Parathyroid adenoma (tissue), 2 donors: ENCODE data around the gene EMILIN1.

ENCODE experiments used
- H2AFZ ChIP-seq: fragments of 300-600 bp; sonication (generic); one replicate; pipeline ENCODE4 v1.7.0; 2017; ENCODE audit warnings: antibody characterized with exemption, mild to moderate bottlenecking
- H3K27ac ChIP-seq: fragments of 300-600 bp; sonication (generic); one replicate; pipeline ENCODE4 v1.7.0; 2017
- H3K27me3 ChIP-seq: fragments of 300-600 bp; sonication (generic); one replicate; pipeline ENCODE4 v1.7.0; 2017; ENCODE audit warnings: low read length; ENCODE audit not compliant: control insufficient read depth, insufficient read depth
- H3K36me3 ChIP-seq: fragments of 300-600 bp; sonication (generic); one replicate; pipeline ENCODE4 v1.7.0; 2017; ENCODE audit warnings: low read length; ENCODE audit not compliant: control insufficient read depth, insufficient read depth
- H3K4me1 ChIP-seq: fragments of 300-600 bp; sonication (generic); one replicate; pipeline ENCODE4 v1.7.0; 2017; ENCODE audit warnings: control low read depth
- H3K4me2 ChIP-seq: fragments of 300-600 bp; sonication (generic); one replicate; pipeline ENCODE4 v1.7.0; 2017; ENCODE audit warnings: low read length
- H3K4me3 ChIP-seq: fragments of 300-600 bp; sonication (generic); one replicate; pipeline ENCODE4 v1.7.0; 2017; ENCODE audit warnings: low read depth, low read length
- H3K79me2 ChIP-seq: fragments of 300-600 bp; sonication (generic); one replicate; pipeline ENCODE4 v1.7.0; 2017; ENCODE audit warnings: control low read depth
- H3K9ac ChIP-seq: fragments of 300-600 bp; sonication (generic); one replicate; pipeline ENCODE4 v1.7.0; 2017; ENCODE audit warnings: mild to moderate bottlenecking
- H3K9me3 ChIP-seq: fragments of 300-600 bp; sonication (generic); one replicate; pipeline ENCODE4 v1.7.0; 2017; ENCODE audit warnings: low read length; ENCODE audit not compliant: control insufficient read depth
- TF ChIP-seq, protein P1 (sequence below): fragments of 300-600 bp; sonication (generic); IDR thresholded peaks from one replicate; pipeline ENCODE4 v1.7.0; 2017; ENCODE audit warnings: antibody characterized with exemption, mild to moderate bottlenecking
- donor health status: primary hyperparathyroidism.

The EMILIN1 gene

GRCh38 chr2:27088634-27089033 lies 10.2 kb downstream of the EMILIN1 start:
- Histone ChIP-seq H3K4me2 (no peak overlapping the region), H3K79me2 (no peaks in the 10 kb centered on the region), H3K27me3 (no peaks in the 10 kb centered on the region), H3K9me3 (no peaks in the 10 kb centered on the region), H3K9ac (no peak overlapping the region), H3K4me3 (no peak overlapping the region), H3K27ac (no peak overlapping the region), H3K36me3 (no peaks in the 10 kb centered on the region), H3K4me1 (peaks cover 29% of the 10 kb centered on the region), H2AFZ (no peak overlapping the region)
- TF ChIP-seq, protein P1, sequence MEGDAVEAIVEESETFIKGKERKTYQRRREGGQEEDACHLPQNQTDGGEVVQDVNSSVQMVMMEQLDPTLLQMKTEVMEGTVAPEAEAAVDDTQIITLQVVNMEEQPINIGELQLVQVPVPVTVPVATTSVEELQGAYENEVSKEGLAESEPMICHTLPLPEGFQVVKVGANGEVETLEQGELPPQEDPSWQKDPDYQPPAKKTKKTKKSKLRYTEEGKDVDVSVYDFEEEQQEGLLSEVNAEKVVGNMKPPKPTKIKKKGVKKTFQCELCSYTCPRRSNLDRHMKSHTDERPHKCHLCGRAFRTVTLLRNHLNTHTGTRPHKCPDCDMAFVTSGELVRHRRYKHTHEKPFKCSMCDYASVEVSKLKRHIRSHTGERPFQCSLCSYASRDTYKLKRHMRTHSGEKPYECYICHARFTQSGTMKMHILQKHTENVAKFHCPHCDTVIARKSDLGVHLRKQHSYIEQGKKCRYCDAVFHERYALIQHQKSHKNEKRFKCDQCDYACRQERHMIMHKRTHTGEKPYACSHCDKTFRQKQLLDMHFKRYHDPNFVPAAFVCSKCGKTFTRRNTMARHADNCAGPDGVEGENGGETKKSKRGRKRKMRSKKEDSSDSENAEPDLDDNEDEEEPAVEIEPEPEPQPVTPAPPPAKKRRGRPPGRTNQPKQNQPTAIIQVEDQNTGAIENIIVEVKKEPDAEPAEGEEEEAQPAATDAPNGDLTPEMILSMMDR: no peak

- H3K4me1 ChIP-seq: peaks cover 30% of the 10 kb centered on the region
- no peak overlapping the region for H3K4me2 ChIP-seq
- no peak overlapping the region for H2AFZ ChIP-seq
- H3K4me3 ChIP-seq: no peak overlapping the region
- no peaks in the 10 kb centered on the region for H3K36me3 ChIP-seq
- H3K27ac ChIP-seq: no peak overlapping the region
- H3K9me3 ChIP-seq: no peaks in the 10 kb centered on the region
- TF ChIP-seq, protein P1: no peak
- no peaks in the 10 kb centered on the region for H3K79me2 ChIP-seq
- no peaks in the 10 kb centered on the region for H3K27me3 ChIP-seq
- no peak overlapping the region for H3K9ac ChIP-seq
These were observed 10.9 kb downstream of the EMILIN1 start for GRCh38 chr2:27089111-27089954.

DNA sequence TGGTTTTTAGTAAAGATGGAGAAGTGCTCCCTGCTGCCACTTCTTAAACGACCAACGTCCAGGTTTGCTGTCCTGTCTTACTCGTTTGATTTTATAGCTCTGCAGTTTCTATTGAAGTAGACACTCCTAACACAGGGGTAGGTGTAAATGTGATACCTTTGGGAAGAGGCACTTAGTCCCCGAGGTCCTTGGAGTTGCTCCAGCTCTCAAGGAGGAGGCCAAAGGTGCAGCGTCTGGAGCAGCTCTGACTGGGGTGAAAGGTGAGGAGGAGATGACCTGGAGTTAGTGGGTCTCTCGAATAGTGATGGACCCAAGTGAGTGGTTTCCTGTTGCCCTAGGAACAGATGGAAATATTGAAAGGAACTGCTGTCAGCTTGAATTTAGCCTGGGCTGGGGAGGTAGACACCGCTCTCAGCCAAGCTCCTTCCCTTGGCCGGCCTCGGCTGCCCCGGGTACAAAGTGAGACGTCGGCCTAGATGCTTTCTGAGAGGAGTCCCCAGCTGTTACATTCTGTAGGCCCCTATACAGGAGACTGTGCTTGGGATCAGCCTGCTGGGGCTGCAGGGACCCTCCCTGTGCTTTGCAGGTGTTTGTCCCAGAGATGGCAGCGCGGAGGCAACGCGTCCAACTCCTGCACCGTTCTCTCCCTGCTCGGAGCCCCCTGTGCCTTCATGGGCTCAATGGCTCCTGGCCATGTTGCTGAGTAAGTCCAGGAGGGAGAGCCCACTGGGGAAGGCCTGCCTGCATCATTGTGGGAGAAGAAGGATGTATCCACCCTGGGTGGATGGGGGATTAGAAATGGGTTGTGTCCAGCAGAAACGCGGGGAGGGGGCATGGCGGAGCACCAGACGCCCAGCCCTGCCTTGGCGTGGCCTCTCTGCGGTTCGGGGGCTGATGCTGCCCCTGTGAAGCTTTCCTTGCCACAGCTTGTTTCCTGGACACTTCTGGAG lies 13.6 kb downstream of the EMILIN1 start:
- H2AFZ ChIP-seq: peak overlapping the region; percentile 86
- H3K4me1 ChIP-seq: peaks cover 31% of the 10 kb centered on the region
- no peaks in the 10 kb centered on the region for H3K27me3 ChIP-seq
- no peaks in the 10 kb centered on the region for H3K79me2 ChIP-seq
- H3K4me2 ChIP-seq: no peak overlapping the region
- H3K27ac ChIP-seq: no peak overlapping the region
- no peaks in the 10 kb centered on the region for H3K36me3 ChIP-seq
- H3K9me3 ChIP-seq: no peaks in the 10 kb centered on the region
- TF ChIP-seq, protein P1: no peak
- no peak overlapping the region for H3K4me3 ChIP-seq
- H3K9ac ChIP-seq: no peak overlapping the region

DNA sequence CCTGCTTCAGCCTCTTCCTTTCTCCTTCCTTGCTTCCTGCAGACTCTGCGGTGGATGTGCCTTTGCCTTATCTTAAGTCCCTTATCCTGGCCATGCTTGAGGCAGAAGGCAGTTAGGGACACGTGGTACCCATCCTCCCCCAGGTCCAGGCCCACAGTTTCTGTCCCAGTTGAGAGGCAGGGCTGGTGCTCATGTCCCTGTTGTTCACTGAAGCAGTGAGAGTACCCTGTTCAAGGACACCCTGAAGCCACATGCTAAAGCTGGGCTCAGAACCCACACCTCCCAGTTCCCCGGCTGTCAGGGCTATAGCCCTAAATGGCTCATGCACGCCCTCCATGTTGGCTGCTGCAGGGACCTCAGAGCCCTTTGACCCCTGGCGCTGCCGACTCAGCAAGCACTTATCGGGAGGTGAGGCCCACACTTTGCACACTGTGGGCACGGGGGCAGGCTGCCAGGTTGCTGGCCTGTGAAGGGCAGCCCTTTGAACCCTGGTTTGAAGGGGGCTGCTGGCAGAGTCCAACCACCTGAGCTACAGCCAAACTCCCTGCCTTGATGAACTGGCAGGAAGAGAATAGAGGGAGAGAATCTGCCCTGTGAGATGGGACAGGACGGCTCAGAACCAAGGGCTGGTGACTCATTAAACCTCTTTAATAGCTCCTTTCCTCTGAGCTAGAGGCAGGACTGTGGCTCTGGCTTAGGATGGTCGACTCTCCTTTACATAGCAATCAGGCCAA lies 14.4 kb downstream of the EMILIN1 start:
- Histone ChIP-seq H3K27me3 (no peaks in the 10 kb centered on the region), H3K27ac (peak overlapping the region; percentile 8), H3K9ac (no peak overlapping the region), H2AFZ (peak overlapping the region; percentile 86), H3K36me3 (no peaks in the 10 kb centered on the region), H3K9me3 (no peaks in the 10 kb centered on the region), H3K4me3 (no peak overlapping the region), H3K4me2 (no peak overlapping the region), H3K4me1 (peaks cover 27% of the 10 kb centered on the region), H3K79me2 (no peaks in the 10 kb centered on the region)
- TF ChIP-seq, protein P1: no peak
